Tibial nerve (tissue), 4 donors: Measurements from ENCODE around the gene CHD2.
"Not testable (repeated sequence)": the region's sequence is repeated elsewhere in the genome, so short reads cannot be mapped to it uniquely, and the experiment has no call there.

Source experiments
- CTCF ChIP-seq, 5 experiments: fragments of 200-600 bp in 3 of 5; fragments of 450-650 bp in 2 of 5; sonication (generic) in 3 of 5; IDR thresholded peaks; one replicate each; pipeline ENCODE4 v1.5.1; 2016 to 2019; ENCODE audit warnings: antibody characterized with exemption in 5 of 5, mild to moderate bottlenecking in 3 of 5, moderate library complexity in 2 of 5
- EP300 ChIP-seq, 2 donors: sonication (generic); formaldehyde crosslinking; IDR thresholded peaks; one replicate each; pipeline ENCODE4 v1.6.1; 2017; ENCODE audit warnings: antibody characterized with exemption in 2 of 2, mild to moderate bottlenecking in 1 of 2
- POLR2A ChIP-seq, 2 donors: fragments of 450-650 bp; IDR thresholded peaks; one replicate each; pipeline ENCODE4 v1.6.1; 2017; ENCODE audit warnings: antibody characterized with exemption in 2 of 2, mild to moderate bottlenecking in 2 of 2, moderate library complexity in 2 of 2

GRCh38 chr15:93031557-93032384 is 131.6 kb downstream of the CHD2 start:
- not testable (repeated sequence) for TF ChIP-seq CTCF, EP300, POLR2A (IDR thresholded peaks at IDR 0.05)
